Measurements from ENCODE around the gene DOCK1. TPM values are rescaled to one million over a fixed set of nuclear protein-coding genes. Genes with fewer than 3 reads are reported as not detected.

DOCK1 gene
- polyA plus RNA-seq, 1 of the 3 experiments (the other 2 are of a cell fraction), result 15.5 TPM

DNA sequence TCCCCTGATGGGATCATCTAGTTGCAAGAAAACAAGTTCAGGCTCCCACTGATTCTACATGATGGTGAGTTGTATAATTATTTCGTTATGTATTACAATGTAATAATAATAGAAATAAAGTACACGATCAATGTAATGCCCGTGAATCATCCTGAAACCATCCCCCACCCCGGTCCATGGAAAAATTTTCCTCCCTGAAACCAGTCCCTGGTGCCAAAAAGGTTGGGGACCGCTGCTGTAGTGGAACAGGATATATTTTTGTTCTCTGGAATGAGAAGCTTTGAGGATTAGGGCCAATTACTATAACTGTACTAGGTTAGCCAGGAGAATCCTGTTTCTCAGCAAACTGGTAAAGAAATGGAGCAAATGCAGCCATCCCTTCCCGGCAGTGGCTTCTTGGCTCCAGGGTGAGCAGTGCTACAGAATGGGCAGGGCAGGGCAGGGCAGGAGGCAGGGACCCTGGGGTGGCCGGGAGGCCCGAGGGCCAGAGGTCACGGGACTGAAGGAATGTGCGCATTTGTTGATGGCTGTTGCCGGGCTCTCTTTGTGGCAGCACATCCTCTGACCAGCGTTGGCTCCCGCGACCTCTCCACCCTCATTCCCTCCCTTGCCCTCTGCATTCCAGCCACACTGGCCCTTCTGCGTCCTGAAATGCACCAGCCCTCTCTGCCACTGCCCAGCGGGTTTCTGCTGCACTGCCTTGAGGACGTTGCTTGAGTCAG, 481.5 kb downstream of the DOCK1 start:
- Histone ChIP-seq H3K4me1 (ENCODE audit: control insufficient read depth in 1 of 2, insufficient read depth in 2 of 2, low read depth in 1 of 2, low read length in 1 of 2) (no peaks in the 10 kb centered on the region), H3F3A (replicated peaks; ENCODE audit: insufficient read depth) (no peaks in the 10 kb centered on the region), H3K27me3 (ENCODE audit: insufficient read depth) (no peaks in the 10 kb centered on the region), H3K4me2 (no peak overlapping the region), H3K9me3 (no peaks in the 10 kb centered on the region), H3K4me3 (ENCODE audit: low read depth in 2 of 2, low read length in 1 of 2) (no peak overlapping the region), H3K36me3 (replicated peaks in 1 of 2; ENCODE audit: control insufficient read depth in 1 of 2, insufficient read depth in 2 of 2, low read length in 1 of 2) (peaks cover 12 to 21% of the 10 kb centered on the region in 2 experiments), H2AFZ (ENCODE audit: low read depth) (no peak overlapping the region), H3K9me2 (no peaks in the 10 kb centered on the region), H3K9ac (no peak overlapping the region), H4K20me1 (ENCODE audit: insufficient read depth) (no peaks in the 10 kb centered on the region), H3K27ac (ENCODE audit: low read depth in 2 of 2, low read length in 1 of 2) (no peak overlapping the region), H3K79me2 (ENCODE audit: insufficient read depth) (no peaks in the 10 kb centered on the region)
- ChIA-PET CTCF (no interaction called here), POLR2A (no interaction called here)
- DNase-seq, result no peak
- TF ChIP-seq, protein P1, sequence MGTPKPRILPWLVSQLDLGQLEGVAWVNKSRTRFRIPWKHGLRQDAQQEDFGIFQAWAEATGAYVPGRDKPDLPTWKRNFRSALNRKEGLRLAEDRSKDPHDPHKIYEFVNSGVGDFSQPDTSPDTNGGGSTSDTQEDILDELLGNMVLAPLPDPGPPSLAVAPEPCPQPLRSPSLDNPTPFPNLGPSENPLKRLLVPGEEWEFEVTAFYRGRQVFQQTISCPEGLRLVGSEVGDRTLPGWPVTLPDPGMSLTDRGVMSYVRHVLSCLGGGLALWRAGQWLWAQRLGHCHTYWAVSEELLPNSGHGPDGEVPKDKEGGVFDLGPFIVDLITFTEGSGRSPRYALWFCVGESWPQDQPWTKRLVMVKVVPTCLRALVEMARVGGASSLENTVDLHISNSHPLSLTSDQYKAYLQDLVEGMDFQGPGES (IDR thresholded peaks at IDR 0.05; ENCODE audit: low read depth, low read length), result no peak
- no peak for TF ChIP-seq RAD21 (IDR thresholded peaks at IDR 0.05; ENCODE audit: low read length)
- no peak for TF ChIP-seq YY1 (IDR thresholded peaks at IDR 0.05; ENCODE audit: low read depth)
- TF ChIP-seq TEAD4 (IDR thresholded peaks at IDR 0.05; ENCODE audit: borderline replicate concordance, insufficient read depth), result no peak
- TF ChIP-seq NFIC (IDR thresholded peaks at IDR 0.05; ENCODE audit: borderline replicate concordance), result no peak
- TF ChIP-seq EZH2phosphoT487 (IDR thresholded peaks at IDR 0.05; ENCODE audit: borderline replicate concordance, low read depth), result no peak
- TF ChIP-seq SIN3A (IDR thresholded peaks at IDR 0.05; ENCODE audit: borderline replicate concordance, low read depth, low read length), result no peak
- no peak for TF ChIP-seq RFX5 (IDR thresholded peaks at IDR 0.05; ENCODE audit: low read length)
- no peak for TF ChIP-seq EP300 (IDR thresholded peaks at IDR 0.05; ENCODE audit: borderline replicate concordance in 1 of 2, low read depth in 1 of 2, low read length in 1 of 2)
- TF ChIP-seq MXI1 (IDR thresholded peaks at IDR 0.05; ENCODE audit: low read depth, low read length), result no peak
- TF ChIP-seq RXRA (IDR thresholded peaks at IDR 0.05; ENCODE audit: borderline replicate concordance, low read depth), result no peak
- no peak for TF ChIP-seq FOSL2 (IDR thresholded peaks at IDR 0.05; ENCODE audit: borderline replicate concordance, low read depth)
- no peak for TF ChIP-seq TAF1 (IDR thresholded peaks at IDR 0.05; ENCODE audit: borderline replicate concordance, low read depth, low read length)
- TF ChIP-seq, protein P2, sequence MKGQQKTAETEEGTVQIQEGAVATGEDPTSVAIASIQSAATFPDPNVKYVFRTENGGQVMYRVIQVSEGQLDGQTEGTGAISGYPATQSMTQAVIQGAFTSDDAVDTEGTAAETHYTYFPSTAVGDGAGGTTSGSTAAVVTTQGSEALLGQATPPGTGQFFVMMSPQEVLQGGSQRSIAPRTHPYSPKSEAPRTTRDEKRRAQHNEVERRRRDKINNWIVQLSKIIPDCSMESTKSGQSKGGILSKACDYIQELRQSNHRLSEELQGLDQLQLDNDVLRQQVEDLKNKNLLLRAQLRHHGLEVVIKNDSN (IDR thresholded peaks at IDR 0.05; ENCODE audit: borderline replicate concordance, low read depth), result no peak
- TF ChIP-seq MEF2A (IDR thresholded peaks at IDR 0.05; ENCODE audit: borderline replicate concordance, low read depth), result no peak
- TF ChIP-seq, protein P3, sequence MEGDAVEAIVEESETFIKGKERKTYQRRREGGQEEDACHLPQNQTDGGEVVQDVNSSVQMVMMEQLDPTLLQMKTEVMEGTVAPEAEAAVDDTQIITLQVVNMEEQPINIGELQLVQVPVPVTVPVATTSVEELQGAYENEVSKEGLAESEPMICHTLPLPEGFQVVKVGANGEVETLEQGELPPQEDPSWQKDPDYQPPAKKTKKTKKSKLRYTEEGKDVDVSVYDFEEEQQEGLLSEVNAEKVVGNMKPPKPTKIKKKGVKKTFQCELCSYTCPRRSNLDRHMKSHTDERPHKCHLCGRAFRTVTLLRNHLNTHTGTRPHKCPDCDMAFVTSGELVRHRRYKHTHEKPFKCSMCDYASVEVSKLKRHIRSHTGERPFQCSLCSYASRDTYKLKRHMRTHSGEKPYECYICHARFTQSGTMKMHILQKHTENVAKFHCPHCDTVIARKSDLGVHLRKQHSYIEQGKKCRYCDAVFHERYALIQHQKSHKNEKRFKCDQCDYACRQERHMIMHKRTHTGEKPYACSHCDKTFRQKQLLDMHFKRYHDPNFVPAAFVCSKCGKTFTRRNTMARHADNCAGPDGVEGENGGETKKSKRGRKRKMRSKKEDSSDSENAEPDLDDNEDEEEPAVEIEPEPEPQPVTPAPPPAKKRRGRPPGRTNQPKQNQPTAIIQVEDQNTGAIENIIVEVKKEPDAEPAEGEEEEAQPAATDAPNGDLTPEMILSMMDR (IDR thresholded peaks at IDR 0.05), result no peak
- TF ChIP-seq POLR2AphosphoS5 (IDR thresholded peaks at IDR 0.05; ENCODE audit: low read depth, low read length), result no peak
- WGBS (ENCODE audit: low lambda C conversion rate), result 94% methylated on average over 9 of the region's 17 CpGs

Data from SK-N-SH (cell line).